HUDEP-2 (cell line): ENCODE measurements around the gene CCDC88C.

Experiments used
- DNase-seq, 76 experiments: peaks; one replicate each; lab custom pipeline; 2025; ENCODE audit not compliant: unreplicated experiment in 76 of 76; lab: John Stamatoyannopoulos, UW

CCDC88C gene

DNA sequence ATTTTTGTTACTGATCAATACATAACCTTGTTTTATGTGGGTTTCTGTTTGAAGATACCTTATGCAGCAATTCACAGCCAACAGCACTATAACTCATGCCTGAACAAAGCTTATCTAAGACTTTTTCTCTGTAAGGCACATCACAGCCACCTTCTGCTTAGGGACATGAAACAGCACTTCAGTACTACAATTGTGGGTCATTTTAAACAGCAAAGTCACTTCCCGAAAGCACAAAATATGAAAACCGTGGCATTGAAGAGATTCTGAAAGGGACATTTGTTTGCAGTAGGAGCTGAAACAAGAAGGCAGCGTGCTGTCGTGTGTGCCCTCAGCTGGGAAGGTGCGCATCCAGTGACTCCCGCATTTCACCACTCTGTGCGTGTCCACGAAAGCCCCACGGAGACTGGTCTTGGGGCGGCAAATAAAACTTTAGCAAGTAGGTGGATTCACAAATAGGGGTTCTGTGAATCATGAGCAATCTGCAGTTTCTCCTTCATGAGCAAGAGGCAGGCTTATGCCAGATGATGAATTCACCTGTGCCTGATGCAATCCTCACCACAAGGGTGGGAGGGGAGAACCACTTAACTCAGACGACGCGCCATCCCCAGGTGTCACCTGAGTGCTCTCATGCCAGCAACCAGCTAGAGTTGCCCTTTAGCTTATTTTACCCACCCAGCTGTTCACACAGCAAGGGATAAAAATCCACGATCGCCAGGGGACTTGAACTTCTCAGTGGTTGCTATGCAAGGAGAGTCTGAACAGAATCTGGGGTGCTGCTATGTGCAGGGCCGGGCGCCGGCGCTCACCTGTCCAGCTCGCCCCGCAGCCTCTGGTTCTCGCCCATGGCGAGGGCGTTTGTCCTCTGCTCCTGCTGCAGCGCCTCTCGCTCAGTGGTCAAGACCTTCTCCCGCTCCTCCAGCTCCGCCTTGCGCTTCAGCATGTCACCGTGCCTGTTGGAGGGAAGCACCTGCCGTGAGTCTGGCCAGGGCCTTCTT lies 118.2 kb downstream of the CCDC88C start:
- DNase-seq, result no peak

DNA sequence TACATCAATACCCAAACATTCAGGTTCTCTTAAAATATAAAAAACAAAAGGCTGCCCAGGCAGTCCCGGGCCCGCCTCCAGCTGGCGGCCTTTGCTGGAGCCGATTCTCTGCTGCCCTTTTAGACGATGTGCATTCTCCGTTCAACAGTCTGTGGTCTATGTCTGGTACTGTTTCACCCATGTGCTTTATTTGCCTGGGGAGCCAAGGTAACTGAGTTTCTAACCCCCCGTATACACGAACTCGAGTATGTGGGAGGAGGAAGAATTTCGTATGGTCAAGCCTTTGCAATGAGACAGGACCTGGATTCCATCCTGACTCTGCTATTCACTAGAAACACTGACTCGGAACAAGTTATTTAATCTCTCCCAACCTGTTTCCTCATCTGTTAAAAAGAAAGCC lies 119.0 kb downstream of the CCDC88C start:
- DNase-seq, result no peak

DNA sequence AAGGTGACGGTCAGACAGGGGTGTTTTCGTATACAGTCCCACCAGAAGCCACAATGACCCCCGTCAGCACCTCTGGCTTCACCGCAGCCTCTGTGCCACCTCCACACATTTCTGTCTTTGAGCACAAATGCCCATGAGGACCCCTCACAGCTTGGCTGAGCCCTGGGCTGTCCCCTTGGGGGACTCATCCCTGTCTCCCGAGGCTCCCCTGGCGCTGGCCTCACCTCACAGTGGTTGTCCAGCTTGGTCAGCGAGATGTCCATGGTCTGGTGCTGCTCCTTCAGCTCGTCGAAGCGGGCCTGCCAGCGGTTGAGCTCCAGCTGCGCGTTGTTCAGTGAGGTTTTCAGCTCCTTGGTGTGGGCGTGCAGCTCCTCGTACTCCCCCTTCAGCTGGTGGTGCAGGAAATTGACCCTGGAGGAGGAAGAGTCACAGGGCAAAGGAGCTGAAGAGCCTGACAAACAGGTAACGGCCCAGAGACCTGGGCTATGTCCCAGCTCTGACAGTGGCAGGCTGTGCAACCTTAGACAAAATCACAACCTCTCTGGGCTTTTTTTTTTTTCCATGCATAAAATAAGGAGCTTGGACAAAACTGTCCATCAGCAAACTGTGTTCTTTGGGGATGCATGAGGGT lies 120.4 kb downstream of the CCDC88C start:
- DNase-seq, result no peak

DNA sequence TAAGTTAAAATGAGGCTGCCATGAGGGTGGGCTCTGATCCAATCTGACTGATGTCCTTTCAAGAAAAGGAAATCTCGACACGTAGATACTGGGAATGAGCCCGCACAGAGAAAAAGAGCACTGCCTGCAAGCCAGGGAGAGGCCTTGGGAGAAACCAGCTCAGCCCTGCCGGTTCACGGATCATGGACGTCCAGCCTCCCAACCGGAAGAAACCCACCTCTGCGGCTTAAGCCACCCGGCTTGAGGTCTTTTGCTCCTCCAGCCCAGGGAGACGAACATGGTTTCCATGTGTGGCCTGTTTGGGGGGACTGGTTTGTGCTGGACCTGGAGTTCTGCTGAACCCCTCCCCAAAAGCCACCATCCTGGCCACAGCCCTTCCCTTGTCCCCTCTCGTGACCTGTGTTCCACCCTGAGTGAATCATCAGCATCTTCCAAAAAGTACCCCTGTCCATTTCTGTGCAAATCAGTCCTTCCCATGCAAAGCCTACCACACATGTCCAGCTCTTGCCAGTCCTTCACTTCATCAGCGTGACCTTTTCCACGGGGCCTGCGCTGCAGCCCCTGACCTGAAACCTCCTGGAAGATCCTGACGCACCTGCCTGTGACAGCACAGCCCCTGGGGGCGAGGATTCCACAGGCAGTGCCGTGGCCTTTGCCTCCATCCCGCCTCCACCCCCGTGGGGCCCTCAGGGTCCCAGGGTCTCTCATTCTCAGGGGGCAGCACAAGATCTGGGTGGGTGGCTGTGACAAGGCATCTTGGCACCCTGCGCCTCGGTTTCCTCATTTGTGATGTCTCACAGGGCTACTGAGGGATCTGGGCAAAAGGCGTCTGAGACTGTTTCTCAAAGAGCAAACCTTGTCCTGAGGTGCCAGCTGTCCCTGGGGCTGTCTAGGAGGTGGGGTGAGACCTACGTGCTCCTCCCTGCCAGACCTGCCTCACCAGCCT lies 121.5 kb downstream of the CCDC88C start:
- no peak for DNase-seq

DNA sequence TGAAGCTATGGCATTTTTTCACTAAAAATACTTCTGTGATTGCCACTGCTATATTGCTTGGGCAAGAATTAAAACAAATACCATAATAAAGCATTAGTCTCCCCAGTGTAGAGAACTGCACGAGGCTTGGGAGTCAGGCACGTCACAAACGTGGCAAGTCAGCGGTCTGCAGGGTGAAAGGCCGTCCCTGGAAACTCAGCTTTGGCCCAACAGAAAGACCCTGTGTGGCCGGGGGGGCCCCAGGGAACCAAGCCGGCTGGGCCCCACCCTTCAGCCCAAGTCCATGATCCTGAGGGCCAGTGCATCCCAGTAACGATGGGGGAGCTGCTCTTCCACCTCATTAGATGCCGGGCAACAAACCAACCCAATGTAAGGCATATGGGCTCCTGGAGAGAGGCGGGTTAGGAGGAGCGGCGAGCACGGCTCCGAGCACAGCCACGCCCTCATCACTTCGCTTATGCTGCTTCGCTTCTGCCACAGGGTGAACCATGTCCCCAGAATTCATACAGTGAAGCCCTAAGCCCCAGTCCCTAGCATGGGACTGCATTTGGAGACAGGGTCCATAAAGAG lies 122.3 kb downstream of the CCDC88C start:
- no peak for DNase-seq

DNA sequence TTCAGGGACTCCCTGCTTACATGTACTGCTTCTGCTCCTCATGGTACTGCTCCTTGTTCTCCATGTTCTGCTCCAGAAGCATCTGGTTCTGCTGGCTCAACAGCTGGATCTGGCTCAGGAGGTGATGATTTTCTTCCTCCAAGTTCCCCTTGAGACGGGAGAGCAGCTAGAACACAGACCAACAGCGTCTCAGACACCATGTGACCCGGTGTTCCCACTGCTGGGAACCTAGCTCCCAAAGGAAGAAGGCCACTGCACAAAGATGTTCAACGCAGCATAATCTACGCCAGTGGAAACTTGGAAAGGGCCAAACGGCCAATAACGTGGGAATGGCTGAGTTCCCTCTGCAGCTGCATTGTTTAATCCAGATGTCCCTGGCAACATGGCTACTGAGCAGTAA lies 123.5 kb downstream of the CCDC88C start:
- no peak for DNase-seq

DNA sequence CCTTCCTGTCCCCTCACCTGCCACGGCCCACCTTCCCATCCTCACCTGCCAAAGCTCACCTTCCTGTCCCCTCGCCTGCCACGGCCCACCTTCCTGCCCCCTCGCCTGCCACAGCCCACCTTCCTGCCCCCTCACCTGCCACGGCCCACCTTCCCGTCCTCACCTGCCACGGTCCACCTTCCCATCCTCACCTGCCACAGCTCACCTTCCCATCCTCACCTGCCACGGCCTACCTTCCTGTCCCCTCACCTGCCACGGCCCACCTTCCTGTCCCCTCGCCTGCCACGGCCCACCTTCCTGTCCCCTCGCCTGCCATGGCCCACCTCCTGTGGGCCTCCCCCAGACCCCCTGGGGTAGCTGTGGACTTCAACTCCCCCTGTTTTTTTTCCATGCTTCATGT lies 124.3 kb downstream of the CCDC88C start:
- no peak for DNase-seq

- no peak for DNase-seq
Measured at GRCh38 chr14:91292491-91292890, 125.1 kb downstream of the CCDC88C start.

DNA sequence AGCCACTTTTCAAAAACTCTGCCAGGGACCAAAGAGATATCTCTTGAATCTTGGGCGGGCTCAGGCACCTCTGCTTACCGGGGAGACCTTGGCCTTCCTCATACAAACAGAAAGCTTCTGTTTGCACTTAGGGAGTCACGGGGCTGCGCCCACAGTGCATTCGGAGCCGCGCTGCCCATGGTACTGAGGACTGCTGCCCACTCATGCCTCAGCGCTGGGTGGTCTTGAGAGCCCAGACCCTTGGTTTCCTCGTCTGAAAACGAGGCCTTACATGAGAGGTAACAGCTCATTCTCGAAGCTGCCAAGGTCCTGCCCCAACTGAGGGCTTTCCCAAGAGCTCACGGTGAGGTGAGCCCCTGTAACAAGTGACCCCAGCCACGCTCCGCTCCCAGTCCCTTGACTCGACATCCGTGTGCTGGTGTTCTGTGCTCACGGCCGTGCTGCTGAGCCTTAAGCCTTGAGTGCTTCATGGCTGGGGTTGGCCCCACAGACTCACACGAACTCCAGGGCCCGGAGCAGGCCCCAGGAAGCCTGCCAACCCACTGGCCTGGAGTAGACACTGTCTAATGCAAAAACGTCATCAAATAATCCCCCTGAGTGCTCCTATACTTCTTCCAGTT lies 125.7 kb downstream of the CCDC88C start:
- DNase-seq, result no peak

DNA sequence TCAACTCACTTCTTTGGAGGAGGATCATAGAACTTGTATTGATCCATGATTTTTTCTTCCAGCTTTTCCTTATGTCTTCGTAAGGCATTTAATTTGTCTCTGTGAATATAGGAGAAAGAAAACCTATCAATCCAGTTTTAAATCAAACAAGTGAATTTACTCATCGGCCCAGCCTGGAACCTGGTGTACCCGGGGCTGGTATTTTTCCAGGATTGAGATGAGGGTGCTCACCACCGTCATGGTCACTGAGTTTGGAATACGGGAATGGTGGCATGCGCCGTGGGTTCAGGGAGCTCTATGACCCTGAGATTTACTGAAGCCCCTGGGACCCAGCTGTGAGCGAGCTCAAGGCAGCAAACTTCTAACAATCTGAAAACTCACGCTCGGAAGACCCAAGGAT lies 126.6 kb downstream of the CCDC88C start:
- no peak for DNase-seq

DNA sequence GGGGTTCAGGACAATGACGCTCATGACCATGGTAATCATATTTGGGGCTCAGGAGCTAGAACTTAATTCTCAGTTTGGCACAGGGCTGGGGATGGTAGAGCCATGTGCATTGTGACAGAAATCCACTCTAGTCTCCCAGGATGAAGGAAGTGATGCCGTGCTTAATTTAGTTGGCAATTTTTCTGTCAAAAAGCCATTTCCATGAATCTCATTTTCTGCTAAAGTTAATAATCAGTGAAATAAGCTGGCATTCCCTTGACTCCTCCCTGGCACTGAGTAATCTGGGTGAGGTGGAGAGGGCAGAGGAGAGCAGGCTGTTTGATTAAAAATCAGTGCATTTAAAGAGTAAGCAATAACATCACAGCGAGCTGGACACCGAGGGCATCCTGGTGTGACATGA lies 128.2 kb downstream of the CCDC88C start:
- DNase-seq, result no peak

DNA sequence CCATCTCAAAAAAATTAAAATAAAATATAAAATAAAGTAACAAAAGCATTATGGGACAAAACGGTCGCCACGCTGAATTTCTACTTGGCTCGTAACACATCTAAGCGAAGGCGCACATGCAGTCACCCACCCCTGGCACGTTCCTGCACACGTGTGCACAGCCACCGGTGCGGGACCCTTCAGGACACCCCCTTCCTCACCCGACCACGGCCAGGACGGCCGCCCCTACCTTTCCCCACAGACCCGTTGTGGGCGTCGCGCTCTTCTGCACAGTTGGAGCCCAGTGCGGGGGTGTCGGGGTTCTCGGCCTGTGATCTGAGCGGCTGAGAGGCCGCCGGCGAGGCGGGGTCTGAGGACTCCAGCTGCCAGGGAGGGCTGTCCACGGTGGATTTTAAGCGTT lies 128.7 kb downstream of the CCDC88C start:
- DNase-seq, result peak in 1 of 76 experiments; percentile 5

- DNase-seq, result peak in 67 of 76 experiments; percentile 5 to 76 (median 52)
Measured at GRCh38 chr14:91286530-91286937, 131.1 kb downstream of the CCDC88C start.

DNA sequence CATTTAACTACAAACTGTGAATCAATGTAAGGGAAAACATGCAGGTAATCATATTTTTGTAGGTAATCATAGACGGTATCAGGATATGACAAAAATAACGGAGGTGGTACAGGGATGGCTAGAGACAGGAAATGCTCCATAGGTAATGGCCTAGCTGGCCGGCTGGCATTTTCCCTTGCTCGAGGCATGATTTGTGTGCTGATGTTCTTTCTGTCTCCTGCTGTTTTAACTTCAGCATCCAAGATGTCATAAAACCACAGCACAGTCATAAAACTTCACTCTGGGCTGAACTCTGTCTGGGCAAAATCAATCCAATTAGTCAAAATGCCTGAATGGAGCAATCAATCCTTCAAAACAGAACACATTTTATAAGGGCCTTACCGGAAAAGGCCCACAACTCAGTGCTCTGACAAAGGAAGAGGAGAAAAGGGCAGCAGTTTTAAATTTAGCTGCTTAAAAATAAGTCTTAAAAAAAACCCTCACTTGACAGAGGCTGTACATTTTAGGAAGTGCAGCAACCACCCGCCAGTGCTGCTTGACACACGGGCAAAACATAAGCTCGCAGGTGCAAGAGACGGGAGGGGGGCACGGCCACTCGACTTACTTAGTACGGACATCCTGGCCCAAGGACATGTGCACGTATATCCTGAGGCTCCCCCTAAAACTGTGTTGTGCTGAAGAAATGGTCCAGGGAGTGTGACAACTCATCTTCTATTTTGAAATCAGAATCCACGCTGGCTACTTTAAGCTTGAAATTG lies 132.7 kb downstream of the CCDC88C start:
- no peak for DNase-seq

GRCh38 chr14:91284146-91284790 lies 133.4 kb downstream of the CCDC88C start:
- no peak for DNase-seq

- DNase-seq, result no peak
Measured at GRCh38 chr14:91283666-91284065, 134.0 kb downstream of the CCDC88C start.

DNA sequence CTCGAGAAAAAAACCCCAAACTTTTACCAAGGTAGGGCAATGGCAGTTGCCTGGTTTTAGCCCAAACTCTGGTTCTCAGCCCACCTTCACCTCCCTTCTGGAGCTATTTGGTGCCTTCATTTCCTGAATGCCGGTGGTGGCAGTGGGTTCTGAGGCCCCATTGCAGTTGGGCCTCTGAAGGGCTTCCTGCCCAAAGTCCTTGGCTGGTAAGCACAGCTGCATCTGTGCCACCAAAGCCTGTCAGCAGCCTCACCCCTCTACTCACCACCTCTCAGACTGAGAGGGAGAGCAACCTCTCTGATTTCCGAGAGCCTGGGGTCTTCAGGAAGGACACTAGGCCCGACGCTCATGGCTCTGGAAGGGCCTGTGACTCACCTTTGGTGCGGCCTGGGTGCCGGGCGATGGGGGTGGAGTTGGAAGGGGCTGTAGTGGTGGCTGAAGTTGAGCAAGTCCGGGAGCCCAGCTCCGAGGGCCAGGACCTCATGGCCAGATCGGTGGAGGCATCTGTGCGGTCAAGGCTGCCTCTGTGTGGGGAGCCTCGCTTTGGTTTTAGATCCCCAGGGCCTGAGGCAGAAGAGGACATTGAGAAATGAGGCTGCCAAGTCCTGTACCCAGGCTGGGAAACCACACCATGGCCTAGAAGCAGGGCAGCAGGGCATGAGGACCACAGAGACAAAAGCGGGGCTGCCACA lies 134.5 kb downstream of the CCDC88C start:
- DNase-seq, result no peak

GRCh38 chr14:91281346-91281745 lies 136.3 kb downstream of the CCDC88C start:
- DNase-seq, result no peak
